ENCODE data around the gene TGM3.

TGM3 gene

GRCh38 chr20:2293971-2294370 is 1.8 kb upstream of the TGM3 start:
- DNase-seq (ENCODE audit: low spot score) (no peak), ATAC-seq (ENCODE audit: low read depth) (no peak)
- H3K9me3 ChIP-seq (ENCODE audit: severe bottlenecking) = no peaks in the 10 kb centered on the region
- no peak overlapping the region for H3K27ac ChIP-seq (ENCODE audit: poor library complexity, severe bottlenecking)
- H3K36me3 ChIP-seq (ENCODE audit: low read depth) = no peaks in the 10 kb centered on the region
- TF ChIP-seq CTCF (IDR thresholded peaks at IDR 0.05; ENCODE audit: poor library complexity, severe bottlenecking) = no peak
- no peaks in the 10 kb centered on the region for H3K4me1 ChIP-seq (ENCODE audit: insufficient read depth, poor library complexity, severe bottlenecking)
- no peaks in the 10 kb centered on the region for H3K27me3 ChIP-seq (ENCODE audit: insufficient read depth, poor library complexity, severe bottlenecking)
- no peak overlapping the region for H3K4me3 ChIP-seq (ENCODE audit: severe bottlenecking)

- Histone ChIP-seq H3K27me3 (ENCODE audit: insufficient read depth, poor library complexity, severe bottlenecking) (no peaks in the 10 kb centered on the region), H3K27ac (ENCODE audit: poor library complexity, severe bottlenecking) (no peak overlapping the region), H3K4me1 (ENCODE audit: insufficient read depth, poor library complexity, severe bottlenecking) (no peaks in the 10 kb centered on the region), H3K9me3 (ENCODE audit: severe bottlenecking) (no peaks in the 10 kb centered on the region), H3K4me3 (ENCODE audit: severe bottlenecking) (no peak overlapping the region), H3K36me3 (ENCODE audit: low read depth) (no peaks in the 10 kb centered on the region)
- no peak for DNase-seq (ENCODE audit: low spot score)
- no peak for TF ChIP-seq CTCF (IDR thresholded peaks at IDR 0.05; ENCODE audit: poor library complexity, severe bottlenecking)
- ATAC-seq (ENCODE audit: low read depth) = no peak
These were observed 515 bp upstream of the TGM3 start for GRCh38 chr20:2295286-2295685.

GRCh38 chr20:2296524-2297356 is 939 bp downstream of the TGM3 start:
- TF ChIP-seq CTCF (IDR thresholded peaks at IDR 0.05; ENCODE audit: poor library complexity, severe bottlenecking) = no peak
- Histone ChIP-seq H3K36me3 (ENCODE audit: low read depth) (no peaks in the 10 kb centered on the region), H3K4me1 (ENCODE audit: insufficient read depth, poor library complexity, severe bottlenecking) (no peaks in the 10 kb centered on the region), H3K27ac (ENCODE audit: poor library complexity, severe bottlenecking) (no peak overlapping the region), H3K9me3 (ENCODE audit: severe bottlenecking) (no peaks in the 10 kb centered on the region), H3K4me3 (ENCODE audit: severe bottlenecking) (no peak overlapping the region), H3K27me3 (ENCODE audit: insufficient read depth, poor library complexity, severe bottlenecking) (no peaks in the 10 kb centered on the region)
- ATAC-seq (ENCODE audit: low read depth) = no peak
- no peak for DNase-seq (ENCODE audit: low spot score)

GRCh38 chr20:2297357-2297728 is 1.5 kb downstream of the TGM3 start:
- ATAC-seq (ENCODE audit: low read depth) (no peak), DNase-seq (ENCODE audit: low spot score) (no peak)
- Histone ChIP-seq H3K36me3 (ENCODE audit: low read depth) (no peaks in the 10 kb centered on the region), H3K4me3 (ENCODE audit: severe bottlenecking) (no peak overlapping the region), H3K9me3 (ENCODE audit: severe bottlenecking) (no peaks in the 10 kb centered on the region), H3K4me1 (ENCODE audit: insufficient read depth, poor library complexity, severe bottlenecking) (no peaks in the 10 kb centered on the region), H3K27ac (ENCODE audit: poor library complexity, severe bottlenecking) (no peak overlapping the region), H3K27me3 (ENCODE audit: insufficient read depth, poor library complexity, severe bottlenecking) (no peaks in the 10 kb centered on the region)
- TF ChIP-seq CTCF (IDR thresholded peaks at IDR 0.05; ENCODE audit: poor library complexity, severe bottlenecking) = no peak

GRCh38 chr20:2298116-2298515 is 2.3 kb downstream of the TGM3 start:
- no peak overlapping the region for H3K27ac ChIP-seq (ENCODE audit: poor library complexity, severe bottlenecking)
- H3K9me3 ChIP-seq (ENCODE audit: severe bottlenecking) = no peaks in the 10 kb centered on the region
- no peak for ATAC-seq (ENCODE audit: low read depth)
- H3K4me3 ChIP-seq (ENCODE audit: severe bottlenecking) = no peak overlapping the region
- TF ChIP-seq CTCF (IDR thresholded peaks at IDR 0.05; ENCODE audit: poor library complexity, severe bottlenecking) = no peak
- no peaks in the 10 kb centered on the region for H3K4me1 ChIP-seq (ENCODE audit: insufficient read depth, poor library complexity, severe bottlenecking)
- no peak for DNase-seq (ENCODE audit: low spot score)
- no peaks in the 10 kb centered on the region for H3K36me3 ChIP-seq (ENCODE audit: low read depth)
- H3K27me3 ChIP-seq (ENCODE audit: insufficient read depth, poor library complexity, severe bottlenecking) = no peaks in the 10 kb centered on the region
